ENCODE results near the gene MICAL3.

DNA sequence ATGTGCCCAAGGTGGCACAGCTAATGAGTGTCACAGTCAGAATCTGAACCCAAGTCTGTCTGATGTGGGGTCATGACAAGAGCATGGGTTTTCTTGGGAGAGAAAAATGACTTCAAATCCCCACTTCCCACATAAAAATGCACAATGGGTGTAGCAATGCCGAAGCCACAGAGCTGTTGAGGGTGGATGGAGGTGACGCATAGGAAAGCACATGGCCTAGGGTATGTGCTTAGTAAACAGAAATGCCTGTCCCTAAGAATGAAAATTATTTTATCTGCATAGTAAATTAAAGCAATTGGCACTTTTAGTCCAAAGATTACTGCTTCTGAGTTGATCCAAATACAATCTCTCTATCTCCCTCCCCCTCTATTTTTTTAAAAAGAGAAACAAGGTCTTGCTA lies 10.9 kb downstream of the MICAL3 start:
- TF ChIP-seq, protein P1, sequence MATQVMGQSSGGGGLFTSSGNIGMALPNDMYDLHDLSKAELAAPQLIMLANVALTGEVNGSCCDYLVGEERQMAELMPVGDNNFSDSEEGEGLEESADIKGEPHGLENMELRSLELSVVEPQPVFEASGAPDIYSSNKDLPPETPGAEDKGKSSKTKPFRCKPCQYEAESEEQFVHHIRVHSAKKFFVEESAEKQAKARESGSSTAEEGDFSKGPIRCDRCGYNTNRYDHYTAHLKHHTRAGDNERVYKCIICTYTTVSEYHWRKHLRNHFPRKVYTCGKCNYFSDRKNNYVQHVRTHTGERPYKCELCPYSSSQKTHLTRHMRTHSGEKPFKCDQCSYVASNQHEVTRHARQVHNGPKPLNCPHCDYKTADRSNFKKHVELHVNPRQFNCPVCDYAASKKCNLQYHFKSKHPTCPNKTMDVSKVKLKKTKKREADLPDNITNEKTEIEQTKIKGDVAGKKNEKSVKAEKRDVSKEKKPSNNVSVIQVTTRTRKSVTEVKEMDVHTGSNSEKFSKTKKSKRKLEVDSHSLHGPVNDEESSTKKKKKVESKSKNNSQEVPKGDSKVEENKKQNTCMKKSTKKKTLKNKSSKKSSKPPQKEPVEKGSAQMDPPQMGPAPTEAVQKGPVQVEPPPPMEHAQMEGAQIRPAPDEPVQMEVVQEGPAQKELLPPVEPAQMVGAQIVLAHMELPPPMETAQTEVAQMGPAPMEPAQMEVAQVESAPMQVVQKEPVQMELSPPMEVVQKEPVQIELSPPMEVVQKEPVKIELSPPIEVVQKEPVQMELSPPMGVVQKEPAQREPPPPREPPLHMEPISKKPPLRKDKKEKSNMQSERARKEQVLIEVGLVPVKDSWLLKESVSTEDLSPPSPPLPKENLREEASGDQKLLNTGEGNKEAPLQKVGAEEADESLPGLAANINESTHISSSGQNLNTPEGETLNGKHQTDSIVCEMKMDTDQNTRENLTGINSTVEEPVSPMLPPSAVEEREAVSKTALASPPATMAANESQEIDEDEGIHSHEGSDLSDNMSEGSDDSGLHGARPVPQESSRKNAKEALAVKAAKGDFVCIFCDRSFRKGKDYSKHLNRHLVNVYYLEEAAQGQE (IDR thresholded peaks at IDR 0.05; ENCODE audit: insufficient read depth in 1 of 2, low read depth in 2 of 2, low read length in 2 of 2): no peak
- TF ChIP-seq POLR2AphosphoS5 (IDR thresholded peaks at IDR 0.05; ENCODE audit: low read depth, low read length) (no peak), TAF1 (IDR thresholded peaks at IDR 0.05; ENCODE audit: borderline replicate concordance, insufficient read depth, low read length) (no peak)

Data from PFSK-1 (cell line).